ENCODE measurements around the gene UBAP2L.

The UBAP2L gene

DNA sequence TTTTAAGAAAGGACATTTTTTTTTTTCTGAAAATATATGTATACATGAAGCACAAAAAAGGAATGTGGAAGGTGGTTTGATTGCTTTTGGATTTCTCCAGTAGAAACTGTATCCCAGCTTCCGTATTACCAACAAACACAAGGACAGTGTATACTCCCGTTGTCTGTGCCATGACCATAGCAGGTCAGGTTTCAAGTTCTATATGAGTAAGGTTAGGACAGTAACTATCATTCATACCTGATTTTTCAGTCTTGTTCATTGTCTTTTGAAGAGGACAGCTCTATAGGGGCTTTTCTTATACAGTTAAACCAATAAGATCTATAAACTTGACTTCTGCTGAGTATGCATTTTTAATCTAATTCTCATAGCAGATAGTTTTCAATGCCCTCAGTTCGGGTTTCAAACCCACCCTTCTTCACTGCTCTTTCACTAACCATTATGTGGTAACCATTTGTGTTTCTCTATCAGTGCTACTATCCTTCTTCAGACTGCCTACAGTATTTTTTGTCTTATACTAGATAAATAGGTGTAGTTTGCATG is 19.6 kb downstream of the UBAP2L start:
- no peak overlapping the region for H3K27ac ChIP-seq
- no peaks in the 10 kb centered on the region for H3K9me3 ChIP-seq (ENCODE audit: low read depth, low read length)
- H3K36me3 ChIP-seq (ENCODE audit: insufficient read depth, low read length): peaks cover 97% of the 10 kb centered on the region
- DNase-seq (ENCODE audit: low read depth, low spot score): no peak
- H3K9ac ChIP-seq (ENCODE audit: insufficient read length): no peak overlapping the region
- no peak overlapping the region for H3K4me3 ChIP-seq
- TF ChIP-seq EZH2 (IDR thresholded peaks at IDR 0.05): no peak
- no peak for TF ChIP-seq POLR2AphosphoS5 (IDR thresholded peaks at IDR 0.05; ENCODE audit: borderline replicate concordance, low read depth, low read length)
- no peak for TF ChIP-seq FOXP2 (optimal IDR thresholded peaks at IDR 0.05; ENCODE audit: control extremely low read depth, extremely low read length, insufficient read depth)

DNA sequence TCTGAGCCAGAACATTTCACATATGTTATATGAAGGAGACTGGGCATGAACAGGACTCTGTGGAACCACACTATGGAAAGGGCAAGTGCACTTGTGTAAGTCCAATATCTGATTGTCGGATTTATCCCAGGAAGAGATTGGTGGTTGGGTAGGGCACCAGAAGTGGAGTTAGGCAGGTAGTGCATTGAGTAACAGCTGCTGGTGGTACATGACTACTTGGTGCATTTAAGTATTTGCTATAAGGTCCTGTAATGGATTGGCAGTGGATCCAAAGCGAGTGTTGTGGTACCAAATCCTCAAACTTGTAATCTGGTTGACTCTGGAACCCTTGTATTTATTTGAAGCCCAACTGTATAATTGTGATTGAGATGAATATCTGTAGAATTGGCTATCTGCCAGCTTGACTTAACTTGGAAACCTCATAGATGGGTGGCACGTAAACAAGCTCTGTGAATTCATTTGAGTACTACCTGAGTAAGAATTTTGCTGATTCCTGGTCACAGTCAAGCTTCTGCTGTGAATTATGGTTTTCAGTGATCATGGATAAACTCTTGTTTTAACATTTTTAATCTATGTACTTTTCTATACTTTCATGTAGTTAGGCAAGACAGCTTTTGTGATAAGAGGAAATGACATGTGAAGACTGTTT is 21.1 kb downstream of the UBAP2L start:
- no peak for DNase-seq (ENCODE audit: low read depth, low spot score)
- Histone ChIP-seq H3K9me3 (ENCODE audit: low read depth, low read length) (no peaks in the 10 kb centered on the region), H3K36me3 (ENCODE audit: insufficient read depth, low read length) (peaks cover 97% of the 10 kb centered on the region), H3K27ac (no peak overlapping the region), H3K9ac (ENCODE audit: insufficient read length) (no peak overlapping the region), H3K4me3 (no peak overlapping the region)
- TF ChIP-seq EZH2 (IDR thresholded peaks at IDR 0.05): no peak
- no peak for TF ChIP-seq POLR2AphosphoS5 (IDR thresholded peaks at IDR 0.05; ENCODE audit: borderline replicate concordance, low read depth, low read length)
- no peak for TF ChIP-seq FOXP2 (optimal IDR thresholded peaks at IDR 0.05; ENCODE audit: control extremely low read depth, extremely low read length, insufficient read depth)

DNA sequence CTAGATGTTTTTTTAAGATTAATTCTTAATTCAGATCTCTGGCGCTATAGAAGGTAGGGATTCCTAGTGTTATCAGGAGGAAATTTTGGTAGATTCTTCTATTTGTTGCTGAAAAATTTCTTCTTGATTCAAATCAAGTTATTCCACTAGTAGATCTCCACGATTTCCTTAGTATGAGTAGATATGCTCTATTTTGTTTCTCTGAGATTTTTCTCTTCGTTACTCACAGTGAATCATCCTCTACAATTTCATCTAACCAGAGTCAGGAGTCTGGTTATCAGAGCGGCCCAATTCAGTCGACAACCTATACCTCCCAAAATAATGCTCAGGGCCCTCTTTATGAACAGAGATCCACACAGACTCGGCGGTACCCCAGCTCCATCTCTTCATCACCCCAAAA is 32.9 kb downstream of the UBAP2L start:
- no peak for TF ChIP-seq POLR2AphosphoS5 (IDR thresholded peaks at IDR 0.05; ENCODE audit: borderline replicate concordance, low read depth, low read length)
- no peak for DNase-seq (ENCODE audit: low read depth, low spot score)
- Histone ChIP-seq H3K27ac (no peak overlapping the region), H3K36me3 (ENCODE audit: insufficient read depth, low read length) (peaks cover 99% of the 10 kb centered on the region), H3K9me3 (ENCODE audit: low read depth, low read length) (no peaks in the 10 kb centered on the region), H3K9ac (ENCODE audit: insufficient read length) (no peak overlapping the region), H3K4me3 (no peak overlapping the region)

DNA sequence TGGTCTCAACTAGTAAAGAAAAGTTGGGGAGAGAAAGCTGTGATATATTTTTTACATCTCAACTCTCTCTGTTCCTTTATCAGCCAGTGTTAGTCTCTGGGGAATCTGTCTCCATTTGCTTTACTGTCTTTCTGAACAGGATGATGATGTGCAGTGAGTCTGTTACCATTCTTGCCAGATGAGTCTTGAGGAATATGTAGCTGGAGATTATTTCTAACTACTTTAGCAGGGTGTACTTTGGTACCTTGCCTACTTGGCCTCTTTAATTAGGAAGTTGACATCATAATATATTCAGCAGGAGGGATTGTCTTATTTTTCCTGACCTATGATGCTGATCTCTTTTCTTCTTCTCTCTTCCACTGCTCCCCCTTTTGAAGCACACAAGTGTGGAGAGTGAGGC is 35.9 kb downstream of the UBAP2L start:
- Histone ChIP-seq H3K36me3 (ENCODE audit: insufficient read depth, low read length) (peaks cover 99% of the 10 kb centered on the region), H3K9ac (ENCODE audit: insufficient read length) (no peak overlapping the region), H3K9me3 (ENCODE audit: low read depth, low read length) (no peaks in the 10 kb centered on the region), H3K4me3 (no peak overlapping the region), H3K27ac (no peak overlapping the region)
- TF ChIP-seq EZH2 (IDR thresholded peaks at IDR 0.05) (no peak), POLR2AphosphoS5 (IDR thresholded peaks at IDR 0.05; ENCODE audit: borderline replicate concordance, low read depth, low read length) (no peak), FOXP2 (optimal IDR thresholded peaks at IDR 0.05; ENCODE audit: control extremely low read depth, extremely low read length, insufficient read depth) (no peak)
- no peak for DNase-seq (ENCODE audit: low read depth, low spot score)

DNA sequence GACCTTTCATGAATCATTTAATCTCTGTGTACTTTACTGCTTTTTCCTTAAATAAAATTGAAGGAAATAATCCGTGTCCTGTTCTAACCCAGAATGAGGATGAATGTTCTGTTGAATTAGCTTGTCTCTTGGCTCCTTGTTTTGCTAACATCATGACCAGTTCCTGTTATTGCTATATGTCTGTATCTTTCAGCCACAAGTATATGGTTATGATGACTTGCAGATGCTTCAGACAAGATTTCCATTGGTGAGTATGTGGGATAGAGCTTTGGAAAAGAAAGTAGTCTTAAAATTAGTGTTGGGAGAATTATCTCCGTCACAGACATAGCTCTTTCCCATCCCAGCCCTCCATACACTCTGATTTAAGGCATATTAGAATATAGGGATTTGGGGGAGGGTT is 38.0 kb downstream of the UBAP2L start:
- Histone ChIP-seq H3K27ac (no peak overlapping the region), H3K9ac (ENCODE audit: insufficient read length) (no peak overlapping the region), H3K9me3 (ENCODE audit: low read depth, low read length) (no peaks in the 10 kb centered on the region), H3K36me3 (ENCODE audit: insufficient read depth, low read length) (peaks cover 100% of the 10 kb centered on the region), H3K4me3 (no peak overlapping the region)
- no peak for DNase-seq (ENCODE audit: low read depth, low spot score)
- no peak for TF ChIP-seq EZH2 (IDR thresholded peaks at IDR 0.05)
- TF ChIP-seq POLR2AphosphoS5 (IDR thresholded peaks at IDR 0.05; ENCODE audit: borderline replicate concordance, low read depth, low read length): no peak
- TF ChIP-seq FOXP2 (optimal IDR thresholded peaks at IDR 0.05; ENCODE audit: control extremely low read depth, extremely low read length, insufficient read depth): no peak

DNA sequence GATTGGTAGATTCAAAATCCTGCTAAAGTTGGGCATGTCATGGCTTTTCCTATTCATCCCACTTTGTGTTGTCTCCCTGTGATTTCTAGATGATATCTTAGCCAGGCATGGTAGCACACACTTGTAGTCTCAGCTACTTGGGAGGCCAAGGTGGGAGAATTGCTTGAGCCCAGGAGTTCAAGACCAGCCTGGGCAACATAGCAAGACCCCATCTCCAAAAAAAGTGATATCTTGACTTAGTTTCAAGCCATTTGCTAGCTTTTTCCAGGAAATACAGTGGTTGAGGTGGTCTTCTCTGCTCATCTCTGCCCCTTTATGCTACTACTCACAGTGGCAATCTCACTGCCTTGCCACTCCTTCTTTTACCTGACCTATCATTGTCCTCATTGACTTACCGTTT is 39.4 kb downstream of the UBAP2L start:
- no peak overlapping the region for H3K9ac ChIP-seq (ENCODE audit: insufficient read length)
- no peak overlapping the region for H3K27ac ChIP-seq
- no peak for DNase-seq (ENCODE audit: low read depth, low spot score)
- peaks cover 100% of the 10 kb centered on the region for H3K36me3 ChIP-seq (ENCODE audit: insufficient read depth, low read length)
- no peak overlapping the region for H3K4me3 ChIP-seq
- no peaks in the 10 kb centered on the region for H3K9me3 ChIP-seq (ENCODE audit: low read depth, low read length)
- TF ChIP-seq FOXP2 (optimal IDR thresholded peaks at IDR 0.05; ENCODE audit: control extremely low read depth, extremely low read length, insufficient read depth) (no peak), EZH2 (IDR thresholded peaks at IDR 0.05) (no peak), POLR2AphosphoS5 (IDR thresholded peaks at IDR 0.05; ENCODE audit: borderline replicate concordance, low read depth, low read length) (no peak)

DNA sequence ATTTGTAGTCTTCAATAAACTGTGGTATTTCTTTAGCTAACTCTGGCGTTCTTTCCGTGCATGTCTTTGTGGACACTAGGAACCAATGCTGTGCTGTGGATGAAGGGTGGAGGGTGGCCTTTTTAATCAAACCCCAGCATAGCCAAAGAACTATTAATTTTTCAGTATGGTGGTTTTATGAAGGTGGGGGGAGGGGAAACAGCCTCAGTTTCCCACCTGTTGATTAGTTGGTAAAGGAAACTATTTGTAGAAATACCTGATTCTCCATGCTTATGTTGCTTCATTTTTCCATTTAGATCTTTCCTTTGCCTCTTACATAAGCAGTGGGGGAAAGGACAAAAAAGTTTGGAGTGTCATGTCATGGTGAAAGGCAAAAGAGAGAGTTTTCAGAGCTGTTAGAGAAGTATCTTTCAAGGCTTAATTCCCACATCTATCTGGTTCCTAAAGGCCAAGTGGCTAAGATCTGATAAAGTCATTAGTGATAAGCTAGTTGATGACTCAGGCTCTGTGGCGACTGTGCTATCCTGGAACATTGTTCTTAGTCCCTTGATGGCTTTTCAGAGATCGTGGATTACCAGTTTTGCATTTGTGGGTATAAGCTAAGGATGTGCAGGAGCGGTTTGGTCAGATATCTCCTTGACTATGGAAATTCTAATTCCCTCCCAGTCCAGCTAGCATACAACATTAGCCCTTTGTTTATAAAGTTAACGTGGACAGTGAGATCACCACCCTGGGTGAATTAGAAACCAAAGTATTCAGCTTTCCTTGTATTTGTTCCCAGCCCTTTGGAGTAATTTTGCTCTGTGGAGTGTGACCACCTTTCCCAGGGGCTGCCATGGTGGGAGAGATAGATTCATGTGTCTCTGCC is 42.9 kb downstream of the UBAP2L start:
- Histone ChIP-seq H3K36me3 (ENCODE audit: insufficient read depth, low read length) (peaks cover 91% of the 10 kb centered on the region), H3K4me3 (no peak overlapping the region), H3K9ac (ENCODE audit: insufficient read length) (no peak overlapping the region), H3K27ac (no peak overlapping the region), H3K9me3 (ENCODE audit: low read depth, low read length) (no peaks in the 10 kb centered on the region)
- DNase-seq (ENCODE audit: low read depth, low spot score): no peak
- TF ChIP-seq POLR2AphosphoS5 (IDR thresholded peaks at IDR 0.05; ENCODE audit: borderline replicate concordance, low read depth, low read length) (no peak), FOXP2 (optimal IDR thresholded peaks at IDR 0.05; ENCODE audit: control extremely low read depth, extremely low read length, insufficient read depth) (no peak), EZH2 (IDR thresholded peaks at IDR 0.05) (no peak)

DNA sequence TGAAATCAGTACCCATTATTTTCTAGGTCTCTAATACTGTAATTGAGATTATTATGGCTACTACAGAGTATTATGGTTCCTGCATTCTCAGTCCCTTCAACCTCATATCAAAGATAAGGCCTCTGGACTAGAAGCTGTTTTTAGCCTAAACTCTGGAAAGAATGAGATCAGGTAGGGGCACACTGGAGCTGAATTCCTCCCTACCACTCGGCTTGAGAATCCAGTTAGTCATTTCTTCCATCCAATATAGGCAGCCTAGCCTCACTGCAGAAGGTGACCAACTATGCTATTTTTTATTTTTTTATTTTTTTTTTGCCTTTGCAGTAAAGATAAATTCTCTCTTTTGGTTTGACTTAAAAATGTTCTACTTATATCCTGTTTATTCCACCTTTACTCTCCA is 43.7 kb downstream of the UBAP2L start:
- Histone ChIP-seq H3K9me3 (ENCODE audit: low read depth, low read length) (no peaks in the 10 kb centered on the region), H3K27ac (no peak overlapping the region), H3K9ac (ENCODE audit: insufficient read length) (no peak overlapping the region), H3K36me3 (ENCODE audit: insufficient read depth, low read length) (peaks cover 91% of the 10 kb centered on the region), H3K4me3 (no peak overlapping the region)
- DNase-seq (ENCODE audit: low read depth, low spot score): no peak
- TF ChIP-seq FOXP2 (optimal IDR thresholded peaks at IDR 0.05; ENCODE audit: control extremely low read depth, extremely low read length, insufficient read depth) (no peak), EZH2 (IDR thresholded peaks at IDR 0.05) (no peak), POLR2AphosphoS5 (IDR thresholded peaks at IDR 0.05; ENCODE audit: borderline replicate concordance, low read depth, low read length) (no peak)
